ENCODE measurements around the gene RETN.

DNA sequence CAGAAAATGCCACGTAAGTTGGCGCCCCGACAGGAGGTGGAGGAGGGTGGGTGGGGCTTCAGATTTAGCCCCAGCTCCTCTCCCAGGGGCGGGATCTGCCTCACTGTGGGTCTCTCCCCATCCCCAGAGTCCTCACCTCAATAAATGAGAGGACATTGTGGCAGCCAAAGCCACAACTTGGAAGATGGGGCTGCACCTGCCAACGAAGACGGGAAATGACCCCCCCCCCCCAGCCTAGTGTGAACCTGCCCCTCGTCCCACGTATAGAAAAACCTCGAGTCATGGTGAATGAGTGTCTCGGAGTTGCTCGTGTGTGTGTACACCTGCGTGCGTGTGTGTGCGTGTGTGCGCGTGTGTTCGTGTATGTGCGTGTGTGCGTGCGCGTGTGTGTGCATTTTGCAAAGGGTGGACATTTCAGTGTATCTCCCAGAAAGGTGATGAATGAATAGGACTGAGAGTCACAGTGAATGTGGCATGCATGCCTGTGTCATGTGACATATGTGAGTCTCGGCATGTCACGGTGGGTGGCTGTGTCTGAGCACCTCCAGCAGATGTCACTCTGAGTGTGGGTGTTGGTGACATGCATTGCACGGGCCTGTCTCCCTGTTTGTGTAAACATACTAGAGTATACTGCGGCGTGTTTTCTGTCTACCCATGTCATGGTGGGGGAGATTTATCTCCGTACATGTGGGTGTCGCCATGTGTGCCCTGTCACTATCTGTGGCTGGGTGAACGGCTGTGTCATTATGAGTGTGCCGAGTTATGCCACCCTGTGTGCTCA is 10.3 kb downstream of the RETN start:
- TF ChIP-seq, protein P1, sequence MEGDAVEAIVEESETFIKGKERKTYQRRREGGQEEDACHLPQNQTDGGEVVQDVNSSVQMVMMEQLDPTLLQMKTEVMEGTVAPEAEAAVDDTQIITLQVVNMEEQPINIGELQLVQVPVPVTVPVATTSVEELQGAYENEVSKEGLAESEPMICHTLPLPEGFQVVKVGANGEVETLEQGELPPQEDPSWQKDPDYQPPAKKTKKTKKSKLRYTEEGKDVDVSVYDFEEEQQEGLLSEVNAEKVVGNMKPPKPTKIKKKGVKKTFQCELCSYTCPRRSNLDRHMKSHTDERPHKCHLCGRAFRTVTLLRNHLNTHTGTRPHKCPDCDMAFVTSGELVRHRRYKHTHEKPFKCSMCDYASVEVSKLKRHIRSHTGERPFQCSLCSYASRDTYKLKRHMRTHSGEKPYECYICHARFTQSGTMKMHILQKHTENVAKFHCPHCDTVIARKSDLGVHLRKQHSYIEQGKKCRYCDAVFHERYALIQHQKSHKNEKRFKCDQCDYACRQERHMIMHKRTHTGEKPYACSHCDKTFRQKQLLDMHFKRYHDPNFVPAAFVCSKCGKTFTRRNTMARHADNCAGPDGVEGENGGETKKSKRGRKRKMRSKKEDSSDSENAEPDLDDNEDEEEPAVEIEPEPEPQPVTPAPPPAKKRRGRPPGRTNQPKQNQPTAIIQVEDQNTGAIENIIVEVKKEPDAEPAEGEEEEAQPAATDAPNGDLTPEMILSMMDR (conservative IDR thresholded peaks at IDR 0.05; ENCODE audit: low read depth, low read length), result 0 out of 2 replicates have a peak, but pooled peaks have one; percentile 26
- TF ChIP-seq EZH2 (IDR thresholded peaks at IDR 0.05; ENCODE audit: borderline replicate concordance, low read depth, low read length, poor library complexity, severe bottlenecking), result no peak

Data from A673 (cell line).